Astrocyte (in vitro differentiated cells and primary cell): ENCODE data around the gene PAPSS1. TPM values are rescaled to one million over a fixed set of nuclear protein-coding genes. Genes with fewer than 3 reads are reported as not detected.

Source experiments
- DNase-seq: peaks from one replicate; pipeline ENCODE4 v3.0.0-alpha.2; 2010; ENCODE audit warnings: low read depth
- FAIRE-seq: peaks from 2 replicates; lab custom pipeline; 2011; peaks lifted over from hg19 to GRCh38; lab: Jason Lieb, UNC
- H2AFZ ChIP-seq: 2 replicates; pipeline ENCODE4 v1.6.0; 2012; ENCODE audit warnings: low read depth, low read length, inconsistent platforms
- H3K27ac ChIP-seq: 2 replicates; pipeline ENCODE4 v1.5.1; 2011; ENCODE audit warnings: low read depth, low read length, inconsistent platforms
- H3K27me3 ChIP-seq: 2 replicates; pipeline ENCODE4 v1.6.0; 2011; ENCODE audit warnings: low read length, inconsistent platforms; ENCODE audit not compliant: insufficient read depth
- H3K36me3 ChIP-seq: 2 replicates; pipeline ENCODE4 v1.5.1; 2011; ENCODE audit warnings: low read length, inconsistent platforms; ENCODE audit not compliant: insufficient read depth
- H3K4me1 ChIP-seq: 2 replicates; pipeline ENCODE4 v1.5.1; 2011; ENCODE audit warnings: low read length, inconsistent platforms; ENCODE audit not compliant: insufficient read depth
- H3K4me2 ChIP-seq: 2 replicates; pipeline ENCODE4 v1.6.0; 2012; ENCODE audit warnings: low read length, inconsistent platforms
- H3K4me3 ChIP-seq: 2 replicates; pipeline ENCODE4 v1.5.1; 2011; ENCODE audit warnings: low read depth, mild to moderate bottlenecking, low read length, inconsistent platforms; ENCODE audit not compliant: insufficient read depth
- H3K79me2 ChIP-seq: 2 replicates; pipeline ENCODE4 v1.6.0; 2012; ENCODE audit warnings: mild to moderate bottlenecking, low read length, inconsistent platforms; ENCODE audit not compliant: insufficient read depth
- H3K9ac ChIP-seq: 2 replicates; pipeline ENCODE4 v1.6.0; 2012; ENCODE audit warnings: mild to moderate bottlenecking, low read length, inconsistent platforms
- H3K9me3 ChIP-seq: 2 replicates; pipeline ENCODE4 v1.5.1; 2012; ENCODE audit warnings: low read depth, mild to moderate bottlenecking, low read length, inconsistent platforms; ENCODE audit not compliant: insufficient read depth
- H4K20me1 ChIP-seq: 2 replicates; pipeline ENCODE4 v1.6.0; 2012; ENCODE audit warnings: low read length, inconsistent platforms; ENCODE audit not compliant: insufficient read depth
- H3K27ac Mint-ChIP-seq: one replicate; pipeline ENCODE4 v1.8.0; 2021; ENCODE audit warnings: mild to moderate bottlenecking, mixed read lengths; ENCODE audit not compliant: unreplicated experiment
- H3K27me3 Mint-ChIP-seq: one replicate; pipeline ENCODE4 v1.8.0; 2021; ENCODE audit warnings: low read depth, mixed read lengths; ENCODE audit not compliant: unreplicated experiment
- H3K36me3 Mint-ChIP-seq: one replicate; pipeline ENCODE4 v1.8.0; 2021; ENCODE audit warnings: low read depth, mixed read lengths; ENCODE audit not compliant: unreplicated experiment
- H3K4me1 Mint-ChIP-seq: one replicate; pipeline ENCODE4 v1.8.0; 2021; ENCODE audit warnings: low read depth, mixed read lengths; ENCODE audit not compliant: unreplicated experiment
- H3K4me3 Mint-ChIP-seq: one replicate; pipeline ENCODE4 v1.8.0; 2021; ENCODE audit warnings: mild to moderate bottlenecking, moderate library complexity, mixed read lengths; ENCODE audit not compliant: unreplicated experiment
- H3K9me3 Mint-ChIP-seq: one replicate; pipeline ENCODE4 v1.8.0; 2021; ENCODE audit warnings: mild to moderate bottlenecking, mixed read lengths; ENCODE audit not compliant: unreplicated experiment
- EZH2 ChIP-seq: IDR thresholded peaks from 2 replicates; pipeline ENCODE4 v1.6.1; 2012; ENCODE audit warnings: mild to moderate bottlenecking, low read length, inconsistent platforms; ENCODE audit not compliant: insufficient read depth
- total RNA-seq: library from RNA; stranded (reverse); gene quantifications from 2 replicates; pipeline ENCODE4 v1.2.1, GENCODE V29; 2021
- TF ChIP-seq, protein P1 (sequence below): IDR thresholded peaks from 2 replicates; pipeline ENCODE4 v1.5.1; 2011; ENCODE audit warnings: low read depth, mild to moderate bottlenecking, inconsistent platforms, low read length, moderate library complexity; ENCODE audit not compliant: insufficient read depth

PAPSS1 gene
- total RNA-seq, 1 donor from 2014 or later, result 102 TPM

GRCh38 chr4:107682306-107682705, 37.7 kb downstream of the PAPSS1 start:
- Mint-ChIP-seq H3K27ac (no peak overlapping the region), H3K4me1 (peaks cover 2% of the 10 kb centered on the region), H3K9me3 (peaks cover 4% of the 10 kb centered on the region), H3K27me3 (no peaks in the 10 kb centered on the region), H3K36me3 (peaks cover 14% of the 10 kb centered on the region), H3K4me3 (no peak overlapping the region)
- Histone ChIP-seq H3K27ac (no peak overlapping the region), H3K79me2 (no peaks in the 10 kb centered on the region), H3K27me3 (no peaks in the 10 kb centered on the region), H3K9me3 (no peaks in the 10 kb centered on the region), H2AFZ (no peak overlapping the region), H3K4me3 (no peak overlapping the region), H3K9ac (no peak overlapping the region), H3K36me3 (peaks cover 11% of the 10 kb centered on the region), H4K20me1 (peaks cover 7% of the 10 kb centered on the region), H3K4me1 (no peaks in the 10 kb centered on the region), H3K4me2 (no peak overlapping the region)
- FAIRE-seq, result no peak
- no peak for TF ChIP-seq EZH2
- TF ChIP-seq, protein P1, sequence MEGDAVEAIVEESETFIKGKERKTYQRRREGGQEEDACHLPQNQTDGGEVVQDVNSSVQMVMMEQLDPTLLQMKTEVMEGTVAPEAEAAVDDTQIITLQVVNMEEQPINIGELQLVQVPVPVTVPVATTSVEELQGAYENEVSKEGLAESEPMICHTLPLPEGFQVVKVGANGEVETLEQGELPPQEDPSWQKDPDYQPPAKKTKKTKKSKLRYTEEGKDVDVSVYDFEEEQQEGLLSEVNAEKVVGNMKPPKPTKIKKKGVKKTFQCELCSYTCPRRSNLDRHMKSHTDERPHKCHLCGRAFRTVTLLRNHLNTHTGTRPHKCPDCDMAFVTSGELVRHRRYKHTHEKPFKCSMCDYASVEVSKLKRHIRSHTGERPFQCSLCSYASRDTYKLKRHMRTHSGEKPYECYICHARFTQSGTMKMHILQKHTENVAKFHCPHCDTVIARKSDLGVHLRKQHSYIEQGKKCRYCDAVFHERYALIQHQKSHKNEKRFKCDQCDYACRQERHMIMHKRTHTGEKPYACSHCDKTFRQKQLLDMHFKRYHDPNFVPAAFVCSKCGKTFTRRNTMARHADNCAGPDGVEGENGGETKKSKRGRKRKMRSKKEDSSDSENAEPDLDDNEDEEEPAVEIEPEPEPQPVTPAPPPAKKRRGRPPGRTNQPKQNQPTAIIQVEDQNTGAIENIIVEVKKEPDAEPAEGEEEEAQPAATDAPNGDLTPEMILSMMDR, result no peak
- no peak for DNase-seq

GRCh38 chr4:107669068-107669467, 51.0 kb downstream of the PAPSS1 start:
- H3K36me3 ChIP-seq, result no peaks in the 10 kb centered on the region
- H3K4me1 ChIP-seq, result peaks cover 6% of the 10 kb centered on the region
- no peak overlapping the region for H3K9ac ChIP-seq
- H3K79me2 ChIP-seq, result no peaks in the 10 kb centered on the region
- peaks cover 14% of the 10 kb centered on the region for H4K20me1 ChIP-seq
- no peak overlapping the region for H3K27ac ChIP-seq
- Mint-ChIP-seq H3K4me1 (peaks cover 15% of the 10 kb centered on the region), H3K27ac (no peak overlapping the region), H3K9me3 (peaks cover 6% of the 10 kb centered on the region), H3K27me3 (no peaks in the 10 kb centered on the region), H3K4me3 (no peak overlapping the region), H3K36me3 (peaks cover 16% of the 10 kb centered on the region)
- TF ChIP-seq EZH2, result no peak
- TF ChIP-seq, protein P1, result no peak
- H3K4me2 ChIP-seq, result no peak overlapping the region
- H3K9me3 ChIP-seq, result no peaks in the 10 kb centered on the region
- no peak for DNase-seq
- no peak for FAIRE-seq
- H3K4me3 ChIP-seq, result no peak overlapping the region
- H2AFZ ChIP-seq, result no peak overlapping the region
- no peaks in the 10 kb centered on the region for H3K27me3 ChIP-seq

- no peak overlapping the region for H3K27ac Mint-ChIP-seq
- TF ChIP-seq, protein P1, result peak; percentile 18
- TF ChIP-seq EZH2, result no peak
- no peak overlapping the region for H3K4me3 Mint-ChIP-seq
- H3K36me3 Mint-ChIP-seq, result peaks cover 1% of the 10 kb centered on the region
- H3K4me1 Mint-ChIP-seq, result peaks cover 18% of the 10 kb centered on the region
- no peak overlapping the region for H3K9ac ChIP-seq
- H3K9me3 Mint-ChIP-seq, result no peaks in the 10 kb centered on the region
- no peak overlapping the region for H3K4me3 ChIP-seq
- H3K79me2 ChIP-seq, result no peaks in the 10 kb centered on the region
- H3K4me2 ChIP-seq, result no peak overlapping the region
- no peaks in the 10 kb centered on the region for H3K27me3 ChIP-seq
- H2AFZ ChIP-seq, result no peak overlapping the region
- DNase-seq, result peak; percentile 16
- H3K4me1 ChIP-seq, result peaks cover 6% of the 10 kb centered on the region
- peaks cover 18% of the 10 kb centered on the region for H4K20me1 ChIP-seq
- H3K36me3 ChIP-seq, result no peaks in the 10 kb centered on the region
- H3K27me3 Mint-ChIP-seq, result no peaks in the 10 kb centered on the region
- no peak for FAIRE-seq
- H3K9me3 ChIP-seq, result no peaks in the 10 kb centered on the region
- no peak overlapping the region for H3K27ac ChIP-seq
These were observed 53.9 kb downstream of the PAPSS1 start for GRCh38 chr4:107666134-107666533.
